Measurements from ENCODE around the gene LRRC27. TPM values are rescaled to one million over a fixed set of nuclear protein-coding genes. Genes with fewer than 3 reads are reported as not detected.

LRRC27 gene
- total RNA-seq, 4 donors from 2014 or later, result 3.1 to 5.8 (median 4.4) TPM

DNA sequence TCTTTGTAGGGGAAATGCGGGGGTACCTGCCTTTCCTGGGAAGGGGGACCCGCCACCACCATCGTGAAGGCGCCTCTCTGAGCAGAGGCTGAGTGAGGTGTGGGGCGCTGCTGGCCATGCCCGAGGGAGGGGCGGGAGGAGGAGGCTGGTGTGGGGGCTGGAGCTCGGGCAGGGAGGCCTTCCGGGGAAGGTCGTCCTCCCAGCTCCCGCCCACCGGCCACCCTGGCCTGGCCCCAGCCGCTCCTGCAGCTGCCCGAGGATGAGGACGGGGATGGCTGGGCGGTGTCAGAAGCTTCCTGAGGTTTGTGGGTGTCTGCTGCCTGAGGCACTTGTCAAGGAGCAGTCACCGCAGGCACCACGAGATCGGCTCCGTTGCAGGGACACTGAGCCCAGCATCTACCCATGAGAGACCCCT is 76.4 kb downstream of the LRRC27 start:
- 33% methylated on average over 3 of the region's 20 CpGs; no CpG with 5 or more reads in 1 of the 2 donors for WGBS, 2 donors (ENCODE audit: low coverage in 1 of 2)
- no peak for ATAC-seq
- no peak for TF ChIP-seq POLR2A (IDR thresholded peaks at IDR 0.05)
- no peak for TF ChIP-seq EP300 (IDR thresholded peaks at IDR 0.05)
- no peak for TF ChIP-seq POLR2AphosphoS5 (IDR thresholded peaks at IDR 0.05)
- TF ChIP-seq, protein P1, sequence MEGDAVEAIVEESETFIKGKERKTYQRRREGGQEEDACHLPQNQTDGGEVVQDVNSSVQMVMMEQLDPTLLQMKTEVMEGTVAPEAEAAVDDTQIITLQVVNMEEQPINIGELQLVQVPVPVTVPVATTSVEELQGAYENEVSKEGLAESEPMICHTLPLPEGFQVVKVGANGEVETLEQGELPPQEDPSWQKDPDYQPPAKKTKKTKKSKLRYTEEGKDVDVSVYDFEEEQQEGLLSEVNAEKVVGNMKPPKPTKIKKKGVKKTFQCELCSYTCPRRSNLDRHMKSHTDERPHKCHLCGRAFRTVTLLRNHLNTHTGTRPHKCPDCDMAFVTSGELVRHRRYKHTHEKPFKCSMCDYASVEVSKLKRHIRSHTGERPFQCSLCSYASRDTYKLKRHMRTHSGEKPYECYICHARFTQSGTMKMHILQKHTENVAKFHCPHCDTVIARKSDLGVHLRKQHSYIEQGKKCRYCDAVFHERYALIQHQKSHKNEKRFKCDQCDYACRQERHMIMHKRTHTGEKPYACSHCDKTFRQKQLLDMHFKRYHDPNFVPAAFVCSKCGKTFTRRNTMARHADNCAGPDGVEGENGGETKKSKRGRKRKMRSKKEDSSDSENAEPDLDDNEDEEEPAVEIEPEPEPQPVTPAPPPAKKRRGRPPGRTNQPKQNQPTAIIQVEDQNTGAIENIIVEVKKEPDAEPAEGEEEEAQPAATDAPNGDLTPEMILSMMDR (IDR thresholded peaks at IDR 0.05), result no peak
- Histone ChIP-seq H3K27me3 (no peaks in the 10 kb centered on the region), H3K27ac (peak overlapping the region; percentile 49 to 94 (median 79)), H3K4me1 (peaks cover 0 to 68% (median 37%) of the 10 kb centered on the region in 3 donors), H3K4me3 (peak overlapping the region in 1 of 2 donors; percentile 32), H3K9me3 (no peaks in the 10 kb centered on the region), H3K36me3 (peaks cover 0 to 31% of the 10 kb centered on the region in 2 donors)

DNA sequence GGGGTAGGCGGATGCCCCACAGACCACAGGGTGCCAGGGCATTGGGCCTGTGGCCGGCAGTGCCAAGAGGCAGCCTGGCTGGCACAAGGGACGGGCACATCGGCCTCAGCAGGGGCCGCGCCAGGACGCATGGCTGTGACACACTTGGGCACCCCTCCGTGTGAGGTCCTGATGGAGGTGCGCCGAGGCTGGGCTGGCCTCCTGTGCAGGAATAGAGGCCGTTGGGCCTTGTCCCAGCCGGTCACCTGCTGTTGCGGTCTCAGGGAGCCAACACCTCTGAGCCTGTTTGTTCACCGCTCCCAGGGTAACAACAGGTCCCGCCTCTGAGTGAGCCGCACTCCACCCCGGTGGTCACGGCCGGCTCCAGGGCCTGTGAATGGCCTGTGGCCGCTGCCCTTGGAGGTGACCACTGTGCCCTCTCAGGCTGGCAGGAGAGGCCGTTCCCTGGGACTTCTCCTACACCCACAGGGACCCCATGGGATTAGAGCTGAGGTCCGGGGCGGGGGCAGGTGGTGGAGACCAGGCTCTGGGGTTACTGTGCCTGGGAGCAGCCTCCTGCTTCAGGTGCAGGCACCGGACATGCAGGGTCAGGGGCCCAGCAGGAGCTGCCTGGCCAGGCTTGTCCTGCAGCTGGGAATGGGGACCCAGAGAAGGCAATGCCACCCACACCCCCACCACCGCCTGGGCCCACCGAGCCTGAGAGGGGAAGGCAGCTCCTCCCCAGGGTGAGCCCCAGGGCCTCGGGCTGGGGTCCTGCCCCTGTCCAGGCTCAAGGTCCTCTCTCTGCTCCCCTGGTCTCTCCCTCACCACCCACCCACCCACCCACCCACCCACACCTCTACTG is 77.1 kb downstream of the LRRC27 start:
- peak overlapping the region in 3 of 4 donors; percentile 77 to 94 (median 81) for H3K27ac ChIP-seq
- no CpG with 5 or more reads among the region's 27 CpGs for WGBS, 2 donors (ENCODE audit: low coverage in 1 of 2)
- ATAC-seq, result no peak

DNA sequence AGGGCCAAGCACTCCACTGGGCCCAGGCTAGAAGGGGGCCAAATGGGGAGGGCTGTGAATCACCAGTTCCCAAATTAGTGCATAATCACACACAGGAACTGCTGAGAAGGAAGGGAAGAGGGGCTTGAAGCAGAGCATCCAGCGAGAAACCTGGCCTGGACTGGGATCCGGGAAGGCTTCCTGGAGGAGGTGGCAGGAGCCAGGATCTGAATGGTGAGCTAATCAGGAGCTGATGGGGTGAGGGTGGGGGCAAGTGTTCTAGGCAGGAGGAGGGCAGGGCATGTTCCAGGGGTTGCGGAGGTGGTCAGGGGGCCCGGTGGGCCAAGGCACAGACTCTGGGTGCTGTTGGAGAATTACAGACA is 77.7 kb downstream of the LRRC27 start:
- Histone ChIP-seq H3K4me3 (no peak overlapping the region), H3K4me1 (peaks cover 0 to 81% (median 44%) of the 10 kb centered on the region in 3 donors), H3K9me3 (no peaks in the 10 kb centered on the region), H3K27me3 (no peaks in the 10 kb centered on the region), H3K36me3 (peaks cover 0 to 20% of the 10 kb centered on the region in 2 donors), H3K27ac (peak overlapping the region in 3 of 4 donors; percentile 77 to 94 (median 81))
- 85 to 96% methylated on average over 4 of the region's 4 CpGs for WGBS, 2 donors (ENCODE audit: low coverage in 1 of 2)
- ATAC-seq, result no peak
- TF ChIP-seq POLR2A (IDR thresholded peaks at IDR 0.05), result no peak
- no peak for TF ChIP-seq POLR2AphosphoS5 (IDR thresholded peaks at IDR 0.05)
- TF ChIP-seq EP300 (IDR thresholded peaks at IDR 0.05), result no peak
- TF ChIP-seq, protein P1 (IDR thresholded peaks at IDR 0.05), result no peak

More for the DNA sequence above, 77.1 kb downstream of the LRRC27 start:
- peak overlapping the region in 1 of 2 donors; percentile 32 for H3K4me3 ChIP-seq
- peaks cover 0 to 75% (median 43%) of the 10 kb centered on the region in 3 donors for H3K4me1 ChIP-seq
- no peaks in the 10 kb centered on the region for H3K9me3 ChIP-seq
- no peaks in the 10 kb centered on the region for H3K27me3 ChIP-seq
- no peak for TF ChIP-seq POLR2A (IDR thresholded peaks at IDR 0.05)
- TF ChIP-seq POLR2AphosphoS5 (IDR thresholded peaks at IDR 0.05), result no peak
- TF ChIP-seq EP300 (IDR thresholded peaks at IDR 0.05), result no peak
- TF ChIP-seq, protein P1 (IDR thresholded peaks at IDR 0.05), result no peak
- H3K36me3 ChIP-seq, result peaks cover 0 to 26% of the 10 kb centered on the region in 2 donors

DNA sequence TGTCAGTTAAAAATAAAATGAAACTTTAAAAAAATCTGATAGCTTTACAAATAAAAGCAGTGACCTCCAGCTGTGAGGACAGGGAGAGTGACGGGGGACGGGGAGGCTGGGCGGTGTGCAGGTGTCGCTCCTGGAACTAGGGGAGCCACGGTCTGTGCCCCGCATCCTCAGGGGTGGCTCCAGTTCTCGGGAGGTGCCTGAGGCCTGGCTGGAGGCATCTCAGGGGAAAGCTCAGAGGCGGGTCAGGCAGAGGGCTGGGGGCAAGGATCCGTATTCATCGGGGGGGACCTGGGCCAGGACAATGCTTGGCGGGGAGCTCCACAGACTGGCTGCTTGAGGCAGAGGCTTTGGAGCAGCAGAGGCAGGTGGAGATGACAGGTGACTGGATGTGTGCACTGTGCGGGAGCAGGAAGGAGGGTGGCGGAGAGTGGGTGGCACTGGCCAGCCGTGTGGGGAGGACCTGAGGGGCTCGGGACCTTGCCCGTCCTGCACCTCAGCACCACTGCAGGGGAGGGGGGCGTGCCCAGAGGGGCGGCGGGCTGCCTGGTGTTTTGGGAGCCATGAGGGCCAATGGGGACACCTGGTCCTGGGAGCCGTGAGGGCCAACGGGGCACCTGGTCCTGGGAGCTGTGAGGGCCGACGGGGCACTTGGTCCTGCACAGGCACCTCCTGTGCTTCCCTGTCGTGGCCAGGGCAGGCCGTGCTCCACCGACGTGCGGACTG is 78.2 kb downstream of the LRRC27 start:
- no peak for ATAC-seq
- peaks cover 0 to 86% (median 44%) of the 10 kb centered on the region in 3 donors for H3K4me1 ChIP-seq
- no peaks in the 10 kb centered on the region for H3K27me3 ChIP-seq
- WGBS, 2 donors (ENCODE audit: low coverage in 1 of 2), result 60 to 95% methylated on average over 1 to 13 of the region's 28 CpGs
- H3K4me3 ChIP-seq, result no peak overlapping the region
- peak overlapping the region in 3 of 4 donors; percentile 80 to 94 (median 88) for H3K27ac ChIP-seq
- H3K36me3 ChIP-seq, result peaks cover 0 to 15% of the 10 kb centered on the region in 2 donors
- no peaks in the 10 kb centered on the region for H3K9me3 ChIP-seq
- TF ChIP-seq POLR2A (IDR thresholded peaks at IDR 0.05) (no peak), POLR2AphosphoS5 (IDR thresholded peaks at IDR 0.05) (no peak), EP300 (IDR thresholded peaks at IDR 0.05) (no peak)
- TF ChIP-seq, protein P1 (IDR thresholded peaks at IDR 0.05), result no peak
